ENCODE results near the gene NEK1. TPM values are rescaled to one million over a fixed set of nuclear protein-coding genes. Genes with fewer than 3 reads are reported as not detected.
A peak's percentile ranks its signal among the peaks of the same experiment; 100 is the strongest.

The NEK1 gene
- total and polyA plus RNA-seq, 2 of the 13 experiments (the other 11 are each of a cell fraction or from before 2014, with no cell fraction given) = 2.9 to 5.4 TPM

- TF ChIP-seq SPEN (CRISPR knock-in tag; IDR thresholded peaks at IDR 0.05; ENCODE audit: low read depth) = 0 out of 2 replicates have a peak, but pooled peaks have one; percentile 46
- no peak for TF ChIP-seq IRX3 (CRISPR knock-in tag; IDR thresholded peaks at IDR 0.05; ENCODE audit: borderline replicate concordance, low read depth)
- TF ChIP-seq HOXA3 (CRISPR knock-in tag; IDR thresholded peaks at IDR 0.05) = peak; percentile 97
- no peak for TF ChIP-seq ZNF431 (CRISPR knock-in tag; IDR thresholded peaks at IDR 0.05; ENCODE audit: borderline replicate concordance, low read depth)
- TF ChIP-seq RXRB (CRISPR knock-in tag; IDR thresholded peaks at IDR 0.05; ENCODE audit: borderline replicate concordance) = peak; percentile 60; the same call in 1 of the 2 replicates
- no peak for TF ChIP-seq ZC3H13 (CRISPR knock-in tag; IDR thresholded peaks at IDR 0.05)
- no peak for TF ChIP-seq ZNF567 (CRISPR knock-in tag; IDR thresholded peaks at IDR 0.05; ENCODE audit: borderline replicate concordance)
- no peak for TF ChIP-seq ZFP62 (CRISPR knock-in tag; IDR thresholded peaks at IDR 0.05)
- no peak for TF ChIP-seq ELF3 (CRISPR knock-in tag; IDR thresholded peaks at IDR 0.05)
- TF ChIP-seq ZNF281 (CRISPR knock-in tag; IDR thresholded peaks at IDR 0.05; ENCODE audit: borderline replicate concordance) = no peak
- no peak for TF ChIP-seq ZFAT (CRISPR knock-in tag; conservative IDR thresholded peaks at IDR 0.05)
- TF ChIP-seq HMGXB3 (CRISPR knock-in tag; IDR thresholded peaks at IDR 0.05; ENCODE audit: borderline replicate concordance) = no peak
- TF ChIP-seq RXRA (CRISPR knock-in tag; IDR thresholded peaks at IDR 0.05) = no peak; the same call in 1 of the 2 replicates
- TF ChIP-seq JARID2 (CRISPR knock-in tag; IDR thresholded peaks at IDR 0.05; ENCODE audit: insufficient replicate concordance) = no peak
- no peak for TF ChIP-seq BCLAF1 (IDR thresholded peaks at IDR 0.05)
These were observed at the start of gene NEK1 (continued) for GRCh38 chr4:169611991-169612870.

Data from HepG2 (cell line).